ENCODE data around the gene MST1R.

- TF ChIP-seq, protein P1, sequence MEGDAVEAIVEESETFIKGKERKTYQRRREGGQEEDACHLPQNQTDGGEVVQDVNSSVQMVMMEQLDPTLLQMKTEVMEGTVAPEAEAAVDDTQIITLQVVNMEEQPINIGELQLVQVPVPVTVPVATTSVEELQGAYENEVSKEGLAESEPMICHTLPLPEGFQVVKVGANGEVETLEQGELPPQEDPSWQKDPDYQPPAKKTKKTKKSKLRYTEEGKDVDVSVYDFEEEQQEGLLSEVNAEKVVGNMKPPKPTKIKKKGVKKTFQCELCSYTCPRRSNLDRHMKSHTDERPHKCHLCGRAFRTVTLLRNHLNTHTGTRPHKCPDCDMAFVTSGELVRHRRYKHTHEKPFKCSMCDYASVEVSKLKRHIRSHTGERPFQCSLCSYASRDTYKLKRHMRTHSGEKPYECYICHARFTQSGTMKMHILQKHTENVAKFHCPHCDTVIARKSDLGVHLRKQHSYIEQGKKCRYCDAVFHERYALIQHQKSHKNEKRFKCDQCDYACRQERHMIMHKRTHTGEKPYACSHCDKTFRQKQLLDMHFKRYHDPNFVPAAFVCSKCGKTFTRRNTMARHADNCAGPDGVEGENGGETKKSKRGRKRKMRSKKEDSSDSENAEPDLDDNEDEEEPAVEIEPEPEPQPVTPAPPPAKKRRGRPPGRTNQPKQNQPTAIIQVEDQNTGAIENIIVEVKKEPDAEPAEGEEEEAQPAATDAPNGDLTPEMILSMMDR (IDR thresholded peaks at IDR 0.05) = no peak
- no peak for TF ChIP-seq POLR2A (IDR thresholded peaks at IDR 0.05)
Observed at GRCh38 chr3:49924683-49925082, 21.0 kb upstream of the MST1R start.
